CD14-positive monocyte (primary cell): ENCODE measurements around the gene HPGD. TPM values are rescaled to one million over a fixed set of nuclear protein-coding genes. Genes with fewer than 3 reads are reported as not detected.

Experiments
- DNase-seq, 3 donors: peaks; one replicate each; pipeline ENCODE4 v3.0.0-alpha.2; 2011 to 2022
- H2AFZ ChIP-seq: 2 replicates; pipeline ENCODE4 v1.6.0; 2012; ENCODE audit warnings: mild to moderate bottlenecking, low read depth, low read length, inconsistent platforms; ENCODE audit not compliant: insufficient read depth, poor library complexity, severe bottlenecking
- H3K27ac ChIP-seq, 2 donors: 1 replicate in 1 of 2; 2 replicates in 1 of 2; pipeline ENCODE4 v1.5.1; 2012 to 2013; ENCODE audit warnings: low read length in 2 of 2, control low read depth in 1 of 2, inconsistent platforms in 1 of 2, low read depth in 1 of 2, mild to moderate bottlenecking in 1 of 2
- H3K27me3 ChIP-seq, 2 donors: one replicate each; pipeline versions ENCODE4 v1.6.0 to v1.6.1; 2011 to 2013; ENCODE audit warnings: low read length in 2 of 2; ENCODE audit not compliant: control insufficient read depth in 2 of 2, insufficient read depth in 2 of 2
- H3K36me3 ChIP-seq, 2 donors: replicated peaks in 1 of 2; 1 replicate in 1 of 2; 2 replicates in 1 of 2; pipeline versions ENCODE4 v1.5.1 to v1.6.1; 2012 to 2013; ENCODE audit warnings: low read length in 2 of 2, control low read depth in 1 of 2, inconsistent platforms in 1 of 2, mild to moderate bottlenecking in 1 of 2; ENCODE audit not compliant: insufficient read depth in 2 of 2, control insufficient read depth in 1 of 2
- H3K4me1 ChIP-seq, 2 donors: 1 replicate in 1 of 2; 2 replicates in 1 of 2; pipeline versions ENCODE4 v1.5.1 to v1.6.1; 2012 to 2013; ENCODE audit warnings: low read length in 2 of 2, control low read depth in 1 of 2, inconsistent platforms in 1 of 2, mild to moderate bottlenecking in 1 of 2, moderate library complexity in 1 of 2; ENCODE audit not compliant: insufficient read depth in 2 of 2, control insufficient read depth in 1 of 2
- H3K4me2 ChIP-seq: replicated peaks from 2 replicates; pipeline ENCODE3; 2012; ENCODE audit warnings: low read length, moderate library complexity, mild to moderate bottlenecking; ENCODE audit not compliant: poor library complexity, severe bottlenecking; ENCODE audit errors: extremely low read depth
- H3K4me3 ChIP-seq, 3 experiments: fragments of 200-600 bp in 1 of 3; sonication (generic) in 1 of 3; replicated peaks in 1 of 3; 1 replicate in 2 of 3; 2 replicates in 1 of 3; pipeline ENCODE4 v1.5.1; 2011 to 2013; ENCODE audit warnings: low read length in 3 of 3, mild to moderate bottlenecking in 3 of 3, control low read depth in 2 of 3, low read depth in 2 of 3, inconsistent platforms in 1 of 3, moderate library complexity in 1 of 3
- H3K79me2 ChIP-seq: 2 replicates; pipeline ENCODE4 v1.6.0; 2012; ENCODE audit warnings: mild to moderate bottlenecking, control low read depth, inconsistent platforms, low read length, moderate library complexity; ENCODE audit not compliant: insufficient read depth
- H3K9ac ChIP-seq: 2 replicates; pipeline ENCODE4 v1.6.0; 2017; ENCODE audit warnings: low read length, mild to moderate bottlenecking; ENCODE audit not compliant: insufficient read depth, poor library complexity, severe bottlenecking
- H3K9me3 ChIP-seq, 2 donors: replicated peaks in 1 of 2; 1 replicate in 1 of 2; 2 replicates in 1 of 2; pipeline versions ENCODE4 v1.5.1 to v1.6.1; 2012 to 2013; ENCODE audit warnings: low read length in 2 of 2, control low read depth in 1 of 2; ENCODE audit not compliant: control insufficient read depth in 1 of 2, insufficient read depth in 1 of 2
- H4K20me1 ChIP-seq: 2 replicates; pipeline ENCODE4 v1.6.0; 2012; ENCODE audit warnings: mild to moderate bottlenecking, low read length, control low read depth, moderate library complexity; ENCODE audit not compliant: insufficient read depth
- H3K27ac Mint-ChIP-seq, 7 donors: one replicate each; pipeline ENCODE4 v1.8.0; 2020; ENCODE audit warnings: mild to moderate bottlenecking in 7 of 7, mixed read lengths in 7 of 7, moderate library complexity in 6 of 7, inconsistent platforms in 2 of 7
- H3K27me3 Mint-ChIP-seq, 3 donors: one replicate each; pipeline ENCODE4 v1.8.0; 2021 to 2022; ENCODE audit warnings: low read depth in 3 of 3, mild to moderate bottlenecking in 3 of 3, mixed read lengths in 3 of 3, moderate library complexity in 3 of 3, inconsistent platforms in 1 of 3
- H3K36me3 Mint-ChIP-seq, 2 donors: one replicate each; pipeline ENCODE4 v1.8.0; 2020; ENCODE audit warnings: mixed read lengths in 2 of 2, inconsistent platforms in 1 of 2, mild to moderate bottlenecking in 1 of 2
- H3K4me1 Mint-ChIP-seq: one replicate; pipeline ENCODE4 v1.8.0; 2020; ENCODE audit warnings: mild to moderate bottlenecking, mixed read lengths
- H3K4me3 Mint-ChIP-seq, 2 donors: one replicate each; pipeline ENCODE4 v1.8.0; 2020; ENCODE audit warnings: mild to moderate bottlenecking in 2 of 2, mixed read lengths in 2 of 2, moderate library complexity in 1 of 2
- H3K9me3 Mint-ChIP-seq, 7 donors: one replicate each; pipeline ENCODE4 v1.8.0; 2020 to 2022; ENCODE audit warnings: mixed read lengths in 7 of 7, mild to moderate bottlenecking in 6 of 7, moderate library complexity in 6 of 7, inconsistent platforms in 2 of 7
- WGBS: methylation state at CpG from one replicate; pipeline ENCODE4 v1.1.5; 2013; ENCODE audit warnings: missing lambda C conversion rate; ENCODE audit not compliant: insufficient coverage; 5-methylcytosine and 5-hydroxymethylcytosine counted together
- intact Hi-C, 2 donors: fragments of 100-400 bp; cut with micrococcal nuclease; formaldehyde crosslinking; loops; one replicate each; pipeline versions ENCODE4 v1.15.0 to v1.15.1; 2023
- polyA plus RNA-seq, 3 donors: library from polyadenylated mRNA; depleted of rRNA in 1 of 3; unstranded in 2 of 3; stranded (reverse) in 1 of 3; fragments of 300-500 nt in 2 of 3; fragments of >200 nt in 1 of 3; fragmentation: Illumina TruSeq in 2 of 3; gene quantifications; 1 replicate in 2 of 3; 2 replicates in 1 of 3; pipeline ENCODE4 v1.2.3, GENCODE V29; 2012 to 2021
- TF ChIP-seq, protein P1 (sequence below): fragments of 200-600 bp; IDR thresholded peaks from one replicate; pipeline ENCODE4 v1.8.0; 2022; ENCODE audit warnings: antibody characterized with exemption, mild to moderate bottlenecking

The HPGD gene
- polyA plus RNA-seq, 3 donors, result 0.17 to 2.3 (median 1.3) TPM

DNA sequence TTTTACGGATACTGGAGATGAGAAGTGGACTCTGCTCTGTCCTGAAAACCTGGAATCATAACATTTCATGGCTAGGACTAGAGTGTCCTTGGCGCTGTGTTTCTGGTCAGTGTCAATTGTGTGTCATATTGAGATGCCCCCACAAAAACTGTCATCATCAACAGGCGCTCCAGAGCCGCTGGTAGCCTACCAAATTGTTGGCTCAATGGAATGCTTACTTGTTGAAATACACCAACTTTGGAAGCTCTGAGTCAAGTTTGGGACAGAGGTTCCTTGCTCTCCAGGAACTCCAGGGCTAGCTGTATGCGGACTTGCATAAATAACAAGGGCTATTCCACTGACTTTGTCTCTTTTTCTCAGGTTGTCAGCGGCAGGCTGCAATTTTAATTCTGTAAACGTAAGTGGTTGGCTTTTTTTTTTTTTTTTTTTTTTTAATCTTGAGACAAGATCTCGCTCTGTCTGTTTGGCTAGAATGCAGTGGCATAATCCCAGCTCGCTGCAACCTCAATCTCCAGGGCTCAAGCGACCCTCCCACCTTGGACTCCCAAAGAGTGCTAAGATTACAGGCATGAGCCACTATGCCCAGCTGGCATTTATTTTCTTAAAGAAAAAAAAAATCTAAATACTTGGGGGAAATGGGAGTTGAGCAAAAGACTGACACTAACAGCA is 871 bp upstream of the HPGD start:
- Histone ChIP-seq H2AFZ (peak overlapping the region; percentile 80), H3K4me1 (peaks cover 34 to 37% of the 10 kb centered on the region in 2 donors), H3K27ac (no peak overlapping the region), H3K79me2 (no peaks in the 10 kb centered on the region), H3K4me2 (peak overlapping the region; percentile 85), H3K36me3 (no peaks in the 10 kb centered on the region), H4K20me1 (no peaks in the 10 kb centered on the region), H3K9ac (peak overlapping the region; percentile 62), H3K9me3 (peaks cover 0 to 19% of the 10 kb centered on the region in 2 donors), H3K27me3 (peaks cover 36 to 46% of the 10 kb centered on the region in 2 donors), H3K4me3 (peak overlapping the region; percentile 44 to 79 (median 50))
- peak overlapping the region in 4 of 7 donors; percentile 46 to 87 (median 74) for H3K27ac Mint-ChIP-seq
- H3K4me3 Mint-ChIP-seq, result peak overlapping the region; percentile 85 to 97
- H3K9me3 Mint-ChIP-seq, result peaks cover 0 to 14% (median 5%) of the 10 kb centered on the region in 7 donors
- no peaks in the 10 kb centered on the region for H3K36me3 Mint-ChIP-seq
- 23% methylated on average over 5 of the region's 10 CpGs for WGBS
- TF ChIP-seq, protein P1, sequence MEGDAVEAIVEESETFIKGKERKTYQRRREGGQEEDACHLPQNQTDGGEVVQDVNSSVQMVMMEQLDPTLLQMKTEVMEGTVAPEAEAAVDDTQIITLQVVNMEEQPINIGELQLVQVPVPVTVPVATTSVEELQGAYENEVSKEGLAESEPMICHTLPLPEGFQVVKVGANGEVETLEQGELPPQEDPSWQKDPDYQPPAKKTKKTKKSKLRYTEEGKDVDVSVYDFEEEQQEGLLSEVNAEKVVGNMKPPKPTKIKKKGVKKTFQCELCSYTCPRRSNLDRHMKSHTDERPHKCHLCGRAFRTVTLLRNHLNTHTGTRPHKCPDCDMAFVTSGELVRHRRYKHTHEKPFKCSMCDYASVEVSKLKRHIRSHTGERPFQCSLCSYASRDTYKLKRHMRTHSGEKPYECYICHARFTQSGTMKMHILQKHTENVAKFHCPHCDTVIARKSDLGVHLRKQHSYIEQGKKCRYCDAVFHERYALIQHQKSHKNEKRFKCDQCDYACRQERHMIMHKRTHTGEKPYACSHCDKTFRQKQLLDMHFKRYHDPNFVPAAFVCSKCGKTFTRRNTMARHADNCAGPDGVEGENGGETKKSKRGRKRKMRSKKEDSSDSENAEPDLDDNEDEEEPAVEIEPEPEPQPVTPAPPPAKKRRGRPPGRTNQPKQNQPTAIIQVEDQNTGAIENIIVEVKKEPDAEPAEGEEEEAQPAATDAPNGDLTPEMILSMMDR, result no peak
- intact Hi-C loops, result loop anchor here (5.0 to 10.0 kb wide), 2 partner anchors 69 to 92 kb away; no protein-coding TSS in a partner anchor
- H3K27me3 Mint-ChIP-seq, result peaks cover 37 to 49% (median 38%) of the 10 kb centered on the region in 3 donors
- H3K4me1 Mint-ChIP-seq, result peaks cover 42% of the 10 kb centered on the region
- peak in 1 of 3 donors; percentile 3 for DNase-seq

DNA sequence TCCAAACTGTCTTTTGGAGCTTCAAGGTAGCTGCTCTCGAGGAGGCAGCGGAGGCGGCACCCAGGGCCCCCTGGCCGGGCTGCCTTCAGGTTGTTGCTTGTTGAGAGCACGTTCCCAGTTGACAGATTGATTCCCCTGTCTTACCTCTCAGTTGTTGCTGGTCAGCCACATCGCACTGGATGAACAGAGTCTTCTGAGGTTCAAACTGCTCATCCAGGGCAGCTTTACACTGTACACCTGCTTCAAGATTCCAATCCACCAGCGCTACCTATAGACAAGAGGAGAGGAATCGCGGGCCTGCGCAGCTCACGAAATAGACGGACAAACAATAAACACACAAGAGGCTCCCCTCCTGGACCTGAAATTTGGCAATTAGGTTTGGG is 497 bp downstream of the HPGD start:
- Mint-ChIP-seq H3K9me3 (peaks cover 0 to 14% (median 5%) of the 10 kb centered on the region in 7 donors), H3K27ac (peak overlapping the region in 5 of 7 donors; percentile 60 to 87 (median 78)), H3K27me3 (peaks cover 37 to 49% (median 38%) of the 10 kb centered on the region in 3 donors), H3K4me3 (peak overlapping the region; percentile 85 to 97), H3K36me3 (no peaks in the 10 kb centered on the region), H3K4me1 (peaks cover 42% of the 10 kb centered on the region)
- H3K27ac ChIP-seq, result no peak overlapping the region
- peak overlapping the region; percentile 80 for H2AFZ ChIP-seq
- peak overlapping the region; percentile 44 to 79 (median 50) for H3K4me3 ChIP-seq
- no peak overlapping the region for H3K9ac ChIP-seq
- peak in 2 of 3 donors; percentile 2 to 4 for DNase-seq
- TF ChIP-seq, protein P1, result no peak
- no peaks in the 10 kb centered on the region for H3K36me3 ChIP-seq
- no peaks in the 10 kb centered on the region for H3K79me2 ChIP-seq
- peaks cover 0 to 19% of the 10 kb centered on the region in 2 donors for H3K9me3 ChIP-seq
- 3% methylated on average over 10 of the region's 12 CpGs for WGBS
- no peaks in the 10 kb centered on the region for H4K20me1 ChIP-seq
- peaks cover 35 to 40% of the 10 kb centered on the region in 2 donors for H3K4me1 ChIP-seq
- H3K27me3 ChIP-seq, result peaks cover 36 to 46% of the 10 kb centered on the region in 2 donors
- intact Hi-C loops, result loop anchor here (5.0 to 10.0 kb wide), 2 partner anchors 71 to 93 kb away; no protein-coding TSS in a partner anchor
- peak overlapping the region; percentile 85 for H3K4me2 ChIP-seq
